IMR-90 (cell line): ENCODE measurements around the gene RGMB. TPM values are rescaled to one million over a fixed set of nuclear protein-coding genes. Genes with fewer than 3 reads are reported as not detected.

Experiments
- ATAC-seq: fragments of 200-7000 bp; cut with Tn5 transposase; 2 replicates; pipeline ENCODE4 v1.9.1; 2020; ENCODE audit warnings: low read depth, mild to moderate bottlenecking, moderate library complexity
- BruUV-seq: library from RNA; stranded (reverse); fragments of 400-500 nt; replicated peaks from 2 replicates; lab custom pipeline; 2021; lab: Mats Ljungman, UMichigan
- CTCF ChIA-PET: fragments of 300-600 bp; formaldehyde crosslinking; extraction: SDS; loops from one replicate; lab custom pipeline; 2021; ENCODE audit warnings: antibody characterized with exemption; lab: Yijun Ruan, JAX
- POLR2A ChIA-PET: fragments of 300-600 bp; sonication (Branson Sonifier 250); formaldehyde crosslinking; loops from one replicate; lab custom pipeline; 2022; ENCODE audit warnings: antibody characterized with exemption; ENCODE audit not compliant: unreplicated experiment; lab: Charles Lee
- DNase-seq: peaks from one replicate; pipeline ENCODE4 v3.0.0; 2013
- H2AFZ ChIP-seq: replicated peaks from 2 replicates; pipeline ENCODE3; 2013; ENCODE audit warnings: low read length, mild to moderate bottlenecking; ENCODE audit not compliant: poor library complexity
- H2AK5ac ChIP-seq: 2 replicates; pipeline ENCODE4 v1.6.1; 2013; ENCODE audit warnings: low read depth, low read length, inconsistent platforms
- H2AK9ac ChIP-seq: replicated peaks from 2 replicates; pipeline ENCODE3; 2013; ENCODE audit warnings: mild to moderate bottlenecking, low read depth, low read length, moderate library complexity; ENCODE audit not compliant: poor library complexity
- H2BK120ac ChIP-seq: 2 replicates; pipeline ENCODE4 v1.6.1; 2013; ENCODE audit warnings: low read depth, low read length, inconsistent platforms
- H2BK15ac ChIP-seq: 3 replicates; pipeline ENCODE4 v1.6.1; 2013; ENCODE audit warnings: low read depth, low read length, inconsistent platforms
- H2BK20ac ChIP-seq: 2 replicates; pipeline ENCODE4 v1.6.1; 2013; ENCODE audit warnings: low read depth, mild to moderate bottlenecking, inconsistent platforms, low read length, moderate library complexity
- H2BK5ac ChIP-seq: 2 replicates; pipeline ENCODE4 v1.6.1; 2013; ENCODE audit warnings: mild to moderate bottlenecking, low read depth, low read length, inconsistent platforms; ENCODE audit not compliant: poor library complexity, severe bottlenecking
- H3K14ac ChIP-seq: replicated peaks from 2 replicates; pipeline ENCODE4 v1.6.1; 2013; ENCODE audit warnings: low read depth, low read length, inconsistent platforms
- H3K18ac ChIP-seq: 2 replicates; pipeline ENCODE4 v1.6.1; 2013; ENCODE audit warnings: low read depth, low read length, control low read depth
- H3K23ac ChIP-seq: 2 replicates; pipeline ENCODE4 v1.6.1; 2013; ENCODE audit warnings: low read depth, low read length, inconsistent platforms
- H3K27ac ChIP-seq: 2 replicates; pipeline ENCODE4 v1.5.1; 2013; ENCODE audit warnings: mild to moderate bottlenecking, control low read depth, low read length; ENCODE audit not compliant: insufficient read depth
- H3K27me3 ChIP-seq: 2 replicates; pipeline ENCODE4 v1.6.1; 2013; ENCODE audit warnings: low read length; ENCODE audit not compliant: control insufficient read depth, insufficient read depth
- H3K36me3 ChIP-seq: 2 replicates; pipeline ENCODE4 v1.6.1; 2013; ENCODE audit warnings: low read length, mixed read lengths; ENCODE audit not compliant: control insufficient read depth, insufficient read depth
- H3K4ac ChIP-seq: 2 replicates; pipeline ENCODE4 v1.6.1; 2013; ENCODE audit warnings: low read depth, low read length, inconsistent platforms
- H3K4me1 ChIP-seq: 2 replicates; pipeline ENCODE4 v1.6.1; 2013; ENCODE audit warnings: low read length, mixed read lengths; ENCODE audit not compliant: control insufficient read depth, insufficient read depth
- H3K4me2 ChIP-seq: 2 replicates; pipeline ENCODE4 v1.6.1; 2013; ENCODE audit warnings: low read depth, mild to moderate bottlenecking, control low read depth, low read length, moderate library complexity
- H3K4me3 ChIP-seq: 2 replicates; pipeline ENCODE4 v1.5.1; 2013; ENCODE audit warnings: low read depth, mild to moderate bottlenecking, control low read depth, low read length, moderate library complexity; ENCODE audit not compliant: insufficient read depth
- H3K56ac ChIP-seq: 2 replicates; pipeline ENCODE4 v1.6.1; 2013; ENCODE audit warnings: low read length, inconsistent platforms; ENCODE audit not compliant: insufficient read depth; ENCODE audit errors: extremely low read depth
- H3K79me1 ChIP-seq, 2 experiments: 2 replicates each; pipeline ENCODE4 v1.6.1; 2013; ENCODE audit warnings: low read length in 2 of 2, inconsistent platforms in 1 of 2, low read depth in 1 of 2
- H3K9ac ChIP-seq: 2 replicates; pipeline ENCODE4 v1.6.1; 2013; ENCODE audit warnings: low read depth, low read length, control low read depth
- H3K9me1 ChIP-seq: 2 replicates; pipeline ENCODE4 v1.6.1; 2013; ENCODE audit warnings: low read length, inconsistent platforms; ENCODE audit not compliant: insufficient read depth
- H3K9me3 ChIP-seq: 2 replicates; pipeline ENCODE4 v1.6.1; 2013; ENCODE audit warnings: low read length; ENCODE audit not compliant: control insufficient read depth, insufficient read depth
- H4K20me1 ChIP-seq: 2 replicates; pipeline ENCODE4 v1.6.1; 2013; ENCODE audit warnings: low read length, inconsistent platforms; ENCODE audit not compliant: insufficient read depth
- H4K5ac ChIP-seq: 2 replicates; pipeline ENCODE4 v1.6.1; 2013; ENCODE audit warnings: mild to moderate bottlenecking, low read depth, low read length, control low read depth
- H4K8ac ChIP-seq, 2 experiments: 2 replicates each; pipeline ENCODE4 v1.6.1; 2013; ENCODE audit warnings: low read depth in 2 of 2, low read length in 2 of 2, control low read depth in 1 of 2, inconsistent platforms in 1 of 2
- H4K91ac ChIP-seq: 2 replicates; pipeline ENCODE4 v1.6.1; 2013; ENCODE audit warnings: low read depth, low read length, inconsistent platforms; ENCODE audit not compliant: insufficient read depth
- CEBPB ChIP-seq: IDR thresholded peaks from 2 replicates; pipeline ENCODE4 v1.6.1; 2012; ENCODE audit warnings: low read depth, low read length, improper control_type of control experiment
- MXI1 ChIP-seq: IDR thresholded peaks from 2 replicates; pipeline ENCODE4 v1.6.1; 2012; ENCODE audit warnings: low read depth, mild to moderate bottlenecking, low read length, moderate library complexity, borderline replicate concordance
- WGBS, 2 experiments: methylation state at CpG; one replicate each; pipeline versions ENCODE4 v1.1.5 to v1.1.7; 2013; ENCODE audit warnings: missing lambda C conversion rate in 2 of 2; ENCODE audit not compliant: insufficient read length in 1 of 2; ENCODE audit errors: extremely low coverage in 2 of 2; 5-methylcytosine and 5-hydroxymethylcytosine counted together
- dilution Hi-C: fragments of 300-500 bp; cut with HindIII; formaldehyde crosslinking; loops from one replicate; pipeline ENCODE4 v1.14.3; 2018; ENCODE audit warnings: low sequenced_read_pairs; ENCODE audit not compliant: unreplicated experiment
- in situ Hi-C: fragments of 300-500 bp; cut with MboI; formaldehyde crosslinking; loops from 3 replicates; pipeline ENCODE4 v1.14.3; 2019; ENCODE audit warnings: low sequenced_read_pairs, inconsistent platforms, mixed read lengths
- intact Hi-C: fragments of 100-400 bp; cut with micrococcal nuclease; formaldehyde crosslinking; loops from 2 replicates; pipeline ENCODE4 v1.10.0; 2022
- polyA plus RNA-seq, 3 experiments: library from polyadenylated mRNA; depleted of rRNA; stranded (reverse); fragments of >200 nt; gene quantifications; 2 replicates each; pipeline ENCODE4 v1.2.3, GENCODE V29; 2012; ENCODE audit warnings: low replicate concordance in 1 of 3
- total RNA-seq: library from RNA; depleted of rRNA; stranded (reverse); fragments of >200 nt; gene quantifications from 2 replicates; pipeline ENCODE4 v1.2.3, GENCODE V29; 2012
- TF ChIP-seq, protein P1 (sequence below): fragments of 150-350 bp; IDR thresholded peaks from 2 replicates; pipeline ENCODE4 v1.6.1; 2017; ENCODE audit warnings: mild to moderate bottlenecking, antibody characterized with exemption, low read length, low read depth

The RGMB gene
- total and polyA plus RNA-seq, 2 of the 4 experiments (the other 2 are of a cell fraction): 74.4 to 129 TPM

DNA sequence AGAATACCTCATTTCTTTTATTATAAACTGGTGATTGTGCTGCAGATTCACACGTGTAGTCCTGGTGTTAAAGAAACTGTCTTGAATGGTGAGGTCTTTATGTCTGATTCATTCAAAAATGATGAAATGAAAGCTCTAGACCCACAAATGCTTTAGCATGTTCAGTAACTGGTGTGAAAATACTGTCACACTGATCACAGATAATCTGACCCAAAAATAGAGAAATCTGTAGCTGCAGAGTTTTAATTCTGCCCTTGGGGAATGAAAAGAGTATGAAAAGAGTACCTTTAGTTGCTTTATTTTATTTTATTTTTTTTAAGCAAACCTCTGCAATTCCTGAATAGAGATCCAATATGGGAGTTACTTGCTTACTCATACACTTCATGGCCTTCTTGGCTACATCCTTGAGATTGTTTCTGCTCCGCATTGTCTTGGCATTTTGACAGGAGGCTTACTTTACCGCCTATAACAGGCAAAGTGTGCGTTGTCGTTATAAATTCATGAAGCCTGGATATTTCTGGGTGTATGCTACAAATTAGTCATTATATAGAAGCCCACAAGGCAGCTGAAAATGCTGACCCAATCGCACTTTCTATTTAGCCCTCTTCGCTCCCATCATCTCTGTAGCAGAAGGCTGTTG is 2.7 kb downstream of the RGMB start:
- H2BK15ac ChIP-seq: no peak overlapping the region
- DNase-seq (peak; percentile 81), ATAC-seq (no peak)
- no peak overlapping the region for H2BK20ac ChIP-seq
- no peak overlapping the region for H2BK120ac ChIP-seq
- in situ Hi-C loops: loop anchor here (10.0 to 25.0 kb wide), 2 partner anchors 1239 to 1591 kb away; partner anchors contain the start of gene RIOK2
- peaks cover 17% of the 10 kb centered on the region for H3K36me3 ChIP-seq
- H3K9me1 ChIP-seq: peaks cover 7% of the 10 kb centered on the region
- peak overlapping the region; percentile 99 for H3K4me2 ChIP-seq
- POLR2A ChIA-PET: no interaction called here
- peak overlapping the region; percentile 46; the same call in 1 of the 2 replicates for H3K23ac ChIP-seq
- H3K79me1 ChIP-seq: peaks cover 0 to 10% of the 10 kb centered on the region in 2 experiments; a peak in 2 of 4 replicates
- peak overlapping the region; percentile 2 for H3K27ac ChIP-seq
- H2AK5ac ChIP-seq: no peak overlapping the region
- H3K9ac ChIP-seq: peak overlapping the region; percentile 94; the same call in 1 of the 2 replicates
- H2BK5ac ChIP-seq: peak overlapping the region; percentile 89
- H4K91ac ChIP-seq: no peak overlapping the region
- peaks cover 11% of the 10 kb centered on the region for H3K4me1 ChIP-seq
- H4K5ac ChIP-seq: no peak overlapping the region
- peak overlapping the region; percentile 81 for H3K4me3 ChIP-seq
- no CpG with 5 or more reads among the region's 7 CpGs for WGBS, 2 experiments
- no peak overlapping the region; the same call in 1 of the 2 replicates for H3K56ac ChIP-seq
- intact Hi-C loops: loop anchor here (10.0 kb wide), 1 partner anchor 259 kb away; no protein-coding TSS in a partner anchor
- no peak overlapping the region for H2AFZ ChIP-seq
- H4K20me1 ChIP-seq: peaks cover 65% of the 10 kb centered on the region
- peak overlapping the region; percentile 41 for H3K14ac ChIP-seq
- BruUV-seq: no TSS peak
- no peak overlapping the region for H2AK9ac ChIP-seq
- TF ChIP-seq CEBPB (no peak; the same call in 1 of the 2 replicates), MXI1 (peak; percentile 59; the same call in 1 of the 2 replicates)
- TF ChIP-seq, protein P1, sequence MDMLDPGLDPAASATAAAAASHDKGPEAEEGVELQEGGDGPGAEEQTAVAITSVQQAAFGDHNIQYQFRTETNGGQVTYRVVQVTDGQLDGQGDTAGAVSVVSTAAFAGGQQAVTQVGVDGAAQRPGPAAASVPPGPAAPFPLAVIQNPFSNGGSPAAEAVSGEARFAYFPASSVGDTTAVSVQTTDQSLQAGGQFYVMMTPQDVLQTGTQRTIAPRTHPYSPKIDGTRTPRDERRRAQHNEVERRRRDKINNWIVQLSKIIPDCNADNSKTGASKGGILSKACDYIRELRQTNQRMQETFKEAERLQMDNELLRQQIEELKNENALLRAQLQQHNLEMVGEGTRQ: no peak
- H3K9me3 ChIP-seq: no peaks in the 10 kb centered on the region
- CTCF ChIA-PET: interaction anchor here (0.5 kb wide), 1 partner anchor 1019 kb away, joined by 3 read pairs; no protein-coding TSS in a partner anchor
- dilution Hi-C loops: no loop called here
- H3K4ac ChIP-seq: no peak overlapping the region
- H4K8ac ChIP-seq: no peak overlapping the region
- peak overlapping the region; percentile 68; the same call in 1 of the 2 replicates for H3K18ac ChIP-seq
- H3K27me3 ChIP-seq: no peaks in the 10 kb centered on the region
